Measurements from ENCODE around the gene COL4A2.

GRCh38 chr13:110382229-110382628 lies 75.1 kb downstream of the COL4A2 start:
- TF ChIP-seq CTCF (IDR thresholded peaks at IDR 0.05) (no peak), POLR2AphosphoS5 (IDR thresholded peaks at IDR 0.05) (peak in 1 of 2 donors; percentile 26)

Measured in esophagus muscularis mucosa (tissue), 3 donors.